ENCODE data around the gene AGAP3. TPM values are rescaled to one million over a fixed set of nuclear protein-coding genes. Genes with fewer than 3 reads are reported as not detected.

Gene AGAP3
- total and polyA plus RNA-seq, 4 donors, result 3.9 to 27.0 (median 17.6) TPM

- peaks cover 0 to 4% (median 1%) of the 10 kb centered on the region in 4 donors for H3K36me3 ChIP-seq (ENCODE audit: control insufficient read depth in 4 of 4, insufficient read depth in 3 of 4, low read depth in 1 of 4, low read length in 3 of 4)
- no peaks in the 10 kb centered on the region for H3K4me1 ChIP-seq (ENCODE audit: control insufficient read depth in 4 of 4, insufficient read depth in 4 of 4, low read length in 3 of 4)
- H3K27me3 ChIP-seq (ENCODE audit: control insufficient read depth in 4 of 4, insufficient read depth in 4 of 4, low read length in 3 of 4), result no peaks in the 10 kb centered on the region
- H3K4me3 ChIP-seq (ENCODE audit: low read depth in 1 of 3, low read length in 3 of 3), result no peak overlapping the region
- TF ChIP-seq JUND (IDR thresholded peaks at IDR 0.05) (no peak), EGR1 (IDR thresholded peaks at IDR 0.05; ENCODE audit: low read depth in 2 of 2) (no peak), FOXA1 (IDR thresholded peaks at IDR 0.05) (no peak), MAX (IDR thresholded peaks at IDR 0.05) (no peak), GABPA (IDR thresholded peaks at IDR 0.05 in 1 of 2, conservative IDR thresholded peaks at IDR 0.05 in 1 of 2) (no peak), CTCF (IDR thresholded peaks at IDR 0.05; ENCODE audit: low read depth, low read length, missing input control) (no peak), REST (IDR thresholded peaks at IDR 0.05) (no peak), YY1 (IDR thresholded peaks at IDR 0.05) (no peak), RXRA (IDR thresholded peaks at IDR 0.05) (no peak), TAF1 (conservative IDR thresholded peaks at IDR 0.05) (no peak), HNF4A (conservative IDR thresholded peaks at IDR 0.05) (no peak), NR2F2 (IDR thresholded peaks at IDR 0.05) (no peak), ATF3 (IDR thresholded peaks at IDR 0.05) (no peak), RAD21 (IDR thresholded peaks at IDR 0.05) (no peak), HNF4G (IDR thresholded peaks at IDR 0.05) (no peak), FOXA2 (IDR thresholded peaks at IDR 0.05) (no peak), SP1 (IDR thresholded peaks at IDR 0.05) (no peak)
- TF ChIP-seq, protein P1, sequence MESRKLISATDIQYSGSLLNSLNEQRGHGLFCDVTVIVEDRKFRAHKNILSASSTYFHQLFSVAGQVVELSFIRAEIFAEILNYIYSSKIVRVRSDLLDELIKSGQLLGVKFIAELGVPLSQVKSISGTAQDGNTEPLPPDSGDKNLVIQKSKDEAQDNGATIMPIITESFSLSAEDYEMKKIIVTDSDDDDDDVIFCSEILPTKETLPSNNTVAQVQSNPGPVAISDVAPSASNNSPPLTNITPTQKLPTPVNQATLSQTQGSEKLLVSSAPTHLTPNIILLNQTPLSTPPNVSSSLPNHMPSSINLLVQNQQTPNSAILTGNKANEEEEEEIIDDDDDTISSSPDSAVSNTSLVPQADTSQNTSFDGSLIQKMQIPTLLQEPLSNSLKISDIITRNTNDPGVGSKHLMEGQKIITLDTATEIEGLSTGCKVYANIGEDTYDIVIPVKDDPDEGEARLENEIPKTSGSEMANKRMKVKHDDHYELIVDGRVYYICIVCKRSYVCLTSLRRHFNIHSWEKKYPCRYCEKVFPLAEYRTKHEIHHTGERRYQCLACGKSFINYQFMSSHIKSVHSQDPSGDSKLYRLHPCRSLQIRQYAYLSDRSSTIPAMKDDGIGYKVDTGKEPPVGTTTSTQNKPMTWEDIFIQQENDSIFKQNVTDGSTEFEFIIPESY (IDR thresholded peaks at IDR 0.05), result no peak
- no peaks in the 10 kb centered on the region for H3K9me3 ChIP-seq (ENCODE audit: control insufficient read depth in 4 of 4, low read length in 3 of 4)
- no peak overlapping the region for H3K27ac ChIP-seq (ENCODE audit: low read depth in 1 of 2, low read length in 2 of 2)
- no peak for DNase-seq (ENCODE audit: low spot score)
- WGBS, result 88% methylated on average over 12 of the region's 12 CpGs
- no peak overlapping the region for H3K9ac ChIP-seq (ENCODE audit: low read depth in 1 of 2, low read length in 2 of 2)
These were observed 17.7 kb downstream of the AGAP3 start for GRCh38 chr7:151103973-151104372.
